HG03354 (cell line): ENCODE measurements around the gene AFF2.

Experiments used
- ATAC-seq: cut with Tn5 transposase; IDR thresholded peaks from one replicate; pipeline ENCODE4 v1.9.1; 2021; ENCODE audit warnings: mild to moderate bottlenecking; ENCODE audit not compliant: unreplicated experiment, poor library complexity, severe bottlenecking

The AFF2 gene

GRCh38 chrX:148806145-148806870 lies 305.9 kb downstream of the AFF2 start:
- ATAC-seq, result no peak

GRCh38 chrX:148808833-148809232 lies 308.4 kb downstream of the AFF2 start:
- ATAC-seq, result no peak

GRCh38 chrX:148811236-148811635 lies 310.8 kb downstream of the AFF2 start:
- no peak for ATAC-seq

GRCh38 chrX:148813422-148813821 lies 313.0 kb downstream of the AFF2 start:
- no peak for ATAC-seq

- no peak for ATAC-seq
Observed at GRCh38 chrX:148813967-148814366, 313.6 kb downstream of the AFF2 start.

- no peak for ATAC-seq
Observed at GRCh38 chrX:148815218-148815961, 315.0 kb downstream of the AFF2 start.

- ATAC-seq, result no peak
Observed at GRCh38 chrX:148823986-148824385, 323.6 kb downstream of the AFF2 start.

- ATAC-seq, result no peak
Observed at GRCh38 chrX:148825696-148826095, 325.3 kb downstream of the AFF2 start.

GRCh38 chrX:148836741-148837140 lies 336.3 kb downstream of the AFF2 start:
- ATAC-seq, result no peak

- ATAC-seq, result no peak
Observed at GRCh38 chrX:148850631-148851030, 350.2 kb downstream of the AFF2 start.

GRCh38 chrX:148854306-148854705 lies 353.9 kb downstream of the AFF2 start:
- ATAC-seq, result no peak

- no peak for ATAC-seq
Observed at GRCh38 chrX:148856505-148856904, 356.1 kb downstream of the AFF2 start.

GRCh38 chrX:148865277-148866210 lies 365.1 kb downstream of the AFF2 start:
- ATAC-seq, result no peak

GRCh38 chrX:148867596-148867995 lies 367.2 kb downstream of the AFF2 start:
- no peak for ATAC-seq

GRCh38 chrX:148871422-148872160 lies 371.2 kb downstream of the AFF2 start:
- no peak for ATAC-seq

- ATAC-seq, result no peak
Observed at GRCh38 chrX:148872161-148872535, 371.7 kb downstream of the AFF2 start.

- ATAC-seq, result no peak
Observed at GRCh38 chrX:148872881-148873280, 372.5 kb downstream of the AFF2 start.

- ATAC-seq, result no peak
Observed at GRCh38 chrX:148874636-148875246, 374.3 kb downstream of the AFF2 start.

- ATAC-seq, result no peak
Observed at GRCh38 chrX:148878371-148878770, 378.0 kb downstream of the AFF2 start.
